Right ventricle myocardium superior (tissue), 1 donor: ENCODE measurements around the gene POFUT2. TPM values are rescaled to one million over a fixed set of nuclear protein-coding genes. Genes with fewer than 3 reads are reported as not detected.

Experiments
- ATAC-seq: fragments of 200-7000 bp; cut with Tn5 transposase; one replicate; pipeline ENCODE4 v1.9.1; 2020; ENCODE audit warnings: mild to moderate bottlenecking; ENCODE audit not compliant: poor library complexity
- DNase-seq: peaks from one replicate; pipeline ENCODE4 v3.0.0-alpha.2; 2020
- intact Hi-C: fragments of 100-400 bp; cut with DNase I; formaldehyde crosslinking; loops from one replicate; pipeline ENCODE4 v1.11.2; 2022
- total RNA-seq: library from RNA; stranded (reverse); fragmentation: NEBNext Ultra II Directional; extraction: Animal tissue kit (Norgen Biotek cat#: 25700); gene quantifications from one replicate; pipeline ENCODE4 v1.2.1, GENCODE V29; 2021
- donor health status: DM: no; HTN: yes; CAD: no; lungs with severe emphysema.

Gene POFUT2
- total RNA-seq, 1 donor from 2014 or later, result 15.3 TPM

- no peak for ATAC-seq
- intact Hi-C loops, result loop anchor here (1.0 kb wide), 1 partner anchor 147 kb away; no protein-coding TSS in a partner anchor
- no peak for DNase-seq
Observed at GRCh38 chr21:45291613-45292398, 4.1 kb upstream of the POFUT2 start.

- DNase-seq (no peak), ATAC-seq (no peak)
- intact Hi-C loops, result no loop called here
Observed at GRCh38 chr21:45290948-45291612, 3.4 kb upstream of the POFUT2 start.

GRCh38 chr21:45289655-45290515 is 2.2 kb upstream of the POFUT2 start:
- intact Hi-C loops, result no loop called here
- DNase-seq, result no peak
- ATAC-seq, result no peak

GRCh38 chr21:45289134-45289533 is 1.4 kb upstream of the POFUT2 start:
- ATAC-seq, result no peak
- DNase-seq, result no peak
- intact Hi-C loops, result no loop called here

- ATAC-seq, result no peak
- no peak for DNase-seq
- intact Hi-C loops, result no loop called here
Observed at GRCh38 chr21:45288441-45288841, 746 bp upstream of the POFUT2 start.

- DNase-seq, result no peak
- intact Hi-C loops, result no loop called here
- no peak for ATAC-seq
Observed at GRCh38 chr21:45286671-45287437, 841 bp downstream of the POFUT2 start.

- intact Hi-C loops, result no loop called here
Observed at GRCh38 chr21:45285266-45285931, 2.3 kb downstream of the POFUT2 start.

GRCh38 chr21:45284456-45284741 is 3.3 kb downstream of the POFUT2 start:
- no peak for DNase-seq
- intact Hi-C loops, result no loop called here
- no peak for ATAC-seq

More at GRCh38 chr21:45285266-45285931, 2.3 kb downstream of the POFUT2 start:
- no peak for DNase-seq
- ATAC-seq, result no peak

- ATAC-seq, result no peak
- DNase-seq, result no peak
- intact Hi-C loops, result no loop called here
Observed at GRCh38 chr21:45283611-45284455, 3.9 kb downstream of the POFUT2 start.

- intact Hi-C loops, result no loop called here
- ATAC-seq (no peak), DNase-seq (no peak)
Observed at GRCh38 chr21:45283035-45283610, 4.6 kb downstream of the POFUT2 start.

- no peak for DNase-seq
- intact Hi-C loops, result no loop called here
Observed at GRCh38 chr21:45282283-45283034, 5.2 kb downstream of the POFUT2 start.

GRCh38 chr21:45281411-45282282 is 6.0 kb downstream of the POFUT2 start:
- intact Hi-C loops, result no loop called here
- no peak for ATAC-seq

More at GRCh38 chr21:45282283-45283034, 5.2 kb downstream of the POFUT2 start:
- ATAC-seq, result no peak

GRCh38 chr21:45280969-45281368 is 6.7 kb downstream of the POFUT2 start:
- no peak for DNase-seq
- intact Hi-C loops, result no loop called here

More at GRCh38 chr21:45281411-45282282, 6.0 kb downstream of the POFUT2 start:
- DNase-seq, result no peak

GRCh38 chr21:45280178-45280821 is 7.4 kb downstream of the POFUT2 start:
- intact Hi-C loops, result no loop called here
- DNase-seq, result no peak

More at GRCh38 chr21:45280969-45281368, 6.7 kb downstream of the POFUT2 start:
- no peak for ATAC-seq

More at GRCh38 chr21:45280178-45280821, 7.4 kb downstream of the POFUT2 start:
- no peak for ATAC-seq
